Raji (cell line): ENCODE measurements around the gene SLC22A5.
A peak's percentile ranks its signal among the peaks of the same experiment; 100 is the strongest.

ENCODE experiments used
- POLR2A ChIP-seq: IDR thresholded peaks from 2 replicates; pipeline ENCODE4 v1.6.1; 2011; ENCODE audit warnings: low read depth, low read length, control low read depth; ENCODE audit not compliant: insufficient read depth

SLC22A5 gene

GRCh38 chr5:132389585-132390286 is 20.2 kb downstream of the SLC22A5 start:
- TF ChIP-seq POLR2A: no peak

- TF ChIP-seq POLR2A: no peak
Observed at GRCh38 chr5:132391247-132391646, 21.7 kb downstream of the SLC22A5 start.

GRCh38 chr5:132391870-132392269 is 22.4 kb downstream of the SLC22A5 start:
- no peak for TF ChIP-seq POLR2A

GRCh38 chr5:132392411-132392810 is 22.9 kb downstream of the SLC22A5 start:
- no peak for TF ChIP-seq POLR2A

- TF ChIP-seq POLR2A: no peak
Observed at GRCh38 chr5:132392978-132393825, 23.7 kb downstream of the SLC22A5 start.

- TF ChIP-seq POLR2A: peak; percentile 40; the same call in 1 of the 2 replicates
Observed at GRCh38 chr5:132394667-132395259, 25.3 kb downstream of the SLC22A5 start.

GRCh38 chr5:132396589-132397031 is 27.1 kb downstream of the SLC22A5 start:
- no peak for TF ChIP-seq POLR2A

GRCh38 chr5:132397224-132397623 is 27.7 kb downstream of the SLC22A5 start:
- no peak for TF ChIP-seq POLR2A

GRCh38 chr5:132405646-132406045 is 36.1 kb downstream of the SLC22A5 start:
- TF ChIP-seq POLR2A: no peak

GRCh38 chr5:132406144-132406783 is 36.8 kb downstream of the SLC22A5 start:
- no peak for TF ChIP-seq POLR2A

GRCh38 chr5:132407970-132408369 is 38.5 kb downstream of the SLC22A5 start:
- no peak for TF ChIP-seq POLR2A

GRCh38 chr5:132408456-132408855 is 38.9 kb downstream of the SLC22A5 start:
- TF ChIP-seq POLR2A: no peak

- peak; percentile 14; the same call in 1 of the 2 replicates for TF ChIP-seq POLR2A
Observed at GRCh38 chr5:132408965-132409364, 39.5 kb downstream of the SLC22A5 start.

GRCh38 chr5:132410451-132411303 is 41.2 kb downstream of the SLC22A5 start:
- peak; percentile 49 for TF ChIP-seq POLR2A
